GM19438 (cell line): ENCODE measurements around the gene IRS1.

Experiments used
- ATAC-seq: cut with Tn5 transposase; IDR thresholded peaks from one replicate; pipeline ENCODE4 v1.9.1; 2021; ENCODE audit warnings: low read depth; ENCODE audit not compliant: unreplicated experiment

IRS1 gene

GRCh38 chr2:226828191-226828590, 28.6 kb upstream of the IRS1 start:
- no peak for ATAC-seq

DNA sequence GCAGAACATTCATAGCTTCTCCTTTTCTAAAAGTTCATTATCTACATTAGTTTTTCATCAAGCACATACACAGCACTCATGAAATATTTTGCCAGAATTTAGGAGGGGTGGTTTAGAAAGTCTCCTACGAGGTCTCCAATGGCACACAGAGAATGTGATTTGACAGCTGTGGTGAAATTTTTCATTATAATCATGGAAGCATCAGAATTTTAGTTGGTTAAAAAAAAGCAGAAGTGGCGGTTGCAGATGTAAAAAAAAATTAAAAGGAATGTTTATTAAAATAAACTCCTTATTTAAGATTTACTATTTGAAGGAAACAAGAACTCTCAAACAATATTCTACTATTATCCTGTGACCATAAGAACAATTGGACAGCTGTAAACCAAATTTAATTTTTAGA, 25.4 kb upstream of the IRS1 start:
- no peak for ATAC-seq

- no peak for ATAC-seq
Measured at GRCh38 chr2:226818930-226819329, 19.3 kb upstream of the IRS1 start.

- ATAC-seq, result no peak
Measured at GRCh38 chr2:226813148-226813701, 13.6 kb upstream of the IRS1 start.

DNA sequence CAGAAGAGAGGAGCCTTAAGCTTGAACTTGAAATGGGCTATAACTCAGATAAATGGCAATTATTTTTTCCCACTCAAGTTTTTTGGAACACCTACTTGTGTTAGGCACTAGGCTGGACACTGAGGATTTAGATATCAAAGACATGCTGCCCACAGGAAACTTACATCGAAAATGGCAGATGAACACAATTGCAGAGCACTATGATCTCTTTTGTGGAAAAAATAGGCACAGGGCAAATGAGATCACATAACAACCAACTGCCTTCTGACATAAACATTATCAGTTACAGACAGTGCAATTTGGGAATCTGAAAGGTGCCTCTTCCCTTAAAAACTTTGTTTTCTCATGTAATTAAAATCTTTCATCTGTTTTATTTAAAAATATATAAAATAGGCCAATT, 3.8 kb upstream of the IRS1 start:
- ATAC-seq, result no peak

DNA sequence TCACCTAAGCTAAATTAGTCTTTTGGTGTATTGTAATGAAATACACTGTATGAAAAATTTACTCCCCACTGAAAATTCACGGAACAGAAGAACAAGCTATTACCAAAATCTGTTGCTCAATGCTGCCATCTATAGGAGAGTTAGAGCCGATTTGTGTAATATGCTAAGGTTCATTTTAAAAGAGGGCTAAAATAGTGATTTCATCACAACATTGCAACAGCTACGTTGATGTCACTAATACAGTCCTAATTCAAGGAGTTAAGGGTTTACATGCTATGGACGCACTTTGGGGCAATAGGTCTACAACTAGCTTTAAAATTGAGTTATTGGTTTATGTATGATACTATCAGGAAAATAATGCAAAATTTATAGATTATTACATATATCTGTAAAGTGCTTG, 3.0 kb upstream of the IRS1 start:
- ATAC-seq, result no peak

DNA sequence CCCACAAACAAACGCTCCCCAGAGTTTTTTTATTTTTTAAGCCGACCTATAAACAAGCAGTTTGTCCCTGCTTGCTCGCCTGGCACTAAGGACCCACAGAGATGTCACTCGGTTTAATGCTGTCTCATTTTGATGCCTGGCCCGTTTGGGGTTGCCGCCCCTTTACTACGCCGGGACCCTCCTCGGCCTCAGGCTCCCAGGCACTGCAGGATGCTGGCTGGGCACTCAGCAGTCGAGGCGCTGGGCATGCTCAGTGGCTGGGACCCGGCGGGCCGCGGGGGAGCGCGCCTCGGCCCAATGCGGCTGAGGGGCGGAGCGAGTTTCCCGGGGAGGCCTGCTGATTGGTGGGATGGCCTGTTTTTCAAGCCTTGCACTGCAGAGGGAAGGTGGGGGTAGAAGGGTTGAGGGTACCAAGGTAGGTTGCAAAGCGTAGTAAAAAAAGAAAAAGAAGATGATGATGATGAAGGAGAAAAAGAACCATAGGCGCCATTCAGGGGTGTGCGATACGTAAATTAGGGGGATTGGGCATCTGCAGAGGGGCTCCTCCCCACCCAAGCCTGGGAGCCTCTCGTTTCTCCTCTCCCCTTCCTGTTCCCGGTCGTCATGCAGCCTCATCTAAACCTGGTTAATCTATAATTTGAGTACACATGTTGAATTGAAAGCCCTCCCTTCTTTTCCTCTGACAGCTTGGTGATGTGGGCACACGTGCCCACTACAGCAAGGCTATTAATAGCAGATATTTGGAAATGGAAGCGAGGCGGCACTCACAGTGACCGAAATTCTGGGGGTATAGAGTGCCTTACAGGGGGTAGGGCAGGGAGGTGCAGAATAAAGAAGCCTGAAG, 1.5 kb upstream of the IRS1 start:
- peak; percentile 74 for ATAC-seq

GRCh38 chr2:226799976-226800940, 638 bp upstream of the IRS1 start:
- ATAC-seq, result no peak

GRCh38 chr2:226798422-226799210, 1.0 kb downstream of the IRS1 start:
- ATAC-seq, result peak; percentile 17

DNA sequence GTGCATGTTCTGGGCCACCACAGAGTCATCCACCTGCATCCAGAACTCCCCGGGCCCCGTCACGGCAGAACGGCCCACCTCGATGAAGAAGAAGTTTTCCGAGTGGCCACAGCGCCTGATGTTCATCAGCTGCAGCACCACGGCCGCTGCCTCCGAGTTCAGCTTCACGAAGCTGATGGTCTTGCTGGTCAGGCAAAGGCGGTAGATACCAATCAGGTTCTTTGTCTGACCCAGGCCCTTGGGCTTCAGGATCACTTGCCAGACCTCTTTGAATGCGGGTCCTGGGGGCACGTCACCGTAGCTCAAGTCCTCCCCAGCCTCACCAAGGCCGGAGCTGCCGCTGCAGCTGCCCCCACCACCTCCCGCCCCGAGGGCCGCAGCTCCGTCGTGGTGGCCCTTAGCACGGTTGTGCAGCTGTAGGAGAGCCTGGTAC, 1.6 kb downstream of the IRS1 start:
- no peak for ATAC-seq

DNA sequence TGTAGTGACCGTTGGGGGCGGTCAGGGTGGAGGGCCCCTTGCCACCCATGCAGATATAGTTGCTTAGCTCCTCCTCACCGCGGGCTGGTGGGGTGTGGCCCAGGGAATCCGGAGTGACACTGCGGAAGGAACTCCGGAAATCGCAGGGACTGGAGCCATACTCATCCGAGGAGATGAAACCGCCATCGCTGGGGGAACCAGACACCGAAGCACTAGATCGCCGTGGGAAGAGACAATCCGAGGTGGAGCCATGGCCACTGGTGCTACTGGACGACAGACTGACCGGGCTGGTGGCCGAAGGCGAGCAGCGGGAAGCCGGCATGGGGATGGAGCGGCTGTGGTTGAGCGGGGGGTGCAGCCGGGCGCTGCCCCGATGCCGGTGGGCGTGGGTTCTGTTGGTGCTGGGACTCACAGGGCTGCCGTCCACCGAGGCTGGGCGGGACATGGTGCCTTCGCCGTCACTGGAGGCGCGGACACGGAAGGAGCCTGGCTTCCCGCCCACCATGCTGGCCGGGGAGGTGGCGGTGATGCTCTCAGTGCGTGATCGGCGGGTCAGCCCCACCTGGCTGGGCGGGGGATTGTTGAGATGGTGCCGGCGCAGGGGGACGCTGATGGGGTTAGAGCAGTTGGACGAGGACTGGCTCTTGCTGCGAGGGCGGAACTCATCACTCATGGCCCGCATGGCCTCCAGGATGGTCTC, 2.2 kb downstream of the IRS1 start:
- ATAC-seq, result no peak

- no peak for ATAC-seq
Measured at GRCh38 chr2:226796840-226797288, 2.8 kb downstream of the IRS1 start.

DNA sequence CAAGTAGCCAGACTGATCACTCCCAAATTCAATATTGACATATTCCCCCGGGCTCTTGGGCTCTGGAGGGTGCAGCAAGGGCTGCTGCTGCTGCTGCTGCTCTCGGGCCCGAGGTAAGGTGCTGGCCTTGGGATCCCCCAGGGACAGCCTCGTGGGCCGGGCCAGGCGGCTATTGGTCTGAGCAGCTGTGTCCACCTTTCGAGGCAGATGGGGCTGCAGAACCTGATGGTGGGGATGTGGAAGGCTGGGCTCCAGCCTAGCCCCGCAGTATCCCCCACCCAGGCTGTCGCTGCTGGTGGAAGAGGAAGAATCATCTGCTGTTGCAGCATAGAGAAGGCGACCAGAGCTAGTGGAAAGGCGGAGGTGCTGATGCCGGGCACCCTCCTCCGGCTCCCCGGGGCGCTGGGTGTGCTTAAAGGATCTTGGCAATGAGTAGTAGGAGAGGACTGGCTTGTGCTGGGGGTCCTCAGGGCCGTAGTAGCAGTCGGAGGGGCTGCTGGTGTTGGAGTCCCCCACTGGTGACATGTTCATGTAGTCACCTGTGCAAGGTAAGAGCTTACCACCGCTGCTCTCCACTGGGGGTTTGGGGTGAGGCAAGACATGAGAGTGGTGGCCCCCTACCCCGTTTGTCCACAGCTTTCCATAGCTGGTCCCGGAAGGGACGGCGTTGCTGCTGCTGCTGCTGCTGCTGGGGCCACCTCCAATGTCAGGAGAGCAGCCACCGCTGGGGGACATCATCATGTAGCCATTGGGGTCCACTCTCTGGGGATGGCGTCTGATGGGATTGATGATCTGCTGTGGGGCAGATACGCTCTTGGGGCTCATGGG, 3.4 kb downstream of the IRS1 start:
- no peak for ATAC-seq

GRCh38 chr2:226795281-226796011, 4.2 kb downstream of the IRS1 start:
- ATAC-seq, result no peak

DNA sequence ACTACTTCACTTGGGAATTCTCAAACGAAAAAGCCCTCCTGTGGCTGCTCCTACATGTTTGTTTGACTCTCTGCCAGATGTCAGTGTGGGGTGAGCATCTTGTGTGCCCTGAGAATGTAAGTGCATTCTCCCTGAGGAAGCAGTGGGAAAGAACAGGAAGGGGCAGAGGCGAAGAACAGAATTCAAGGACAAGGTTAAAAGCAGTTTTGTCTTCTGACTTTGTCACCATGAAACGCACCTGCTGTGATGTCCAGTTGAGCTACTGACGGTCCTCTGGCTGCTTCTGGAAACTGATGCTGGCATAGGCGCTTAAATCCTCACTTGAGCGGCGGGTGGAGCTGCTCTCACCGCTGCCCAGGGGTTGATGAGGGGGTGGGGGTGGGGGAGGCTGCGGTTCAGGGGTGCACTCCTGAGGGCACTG, 4.9 kb downstream of the IRS1 start:
- ATAC-seq, result no peak

GRCh38 chr2:226794196-226794661, 5.4 kb downstream of the IRS1 start:
- no peak for ATAC-seq

GRCh38 chr2:226793646-226794045, 6.0 kb downstream of the IRS1 start:
- no peak for ATAC-seq
